HepG2 (cell line): ENCODE results near the gene RPS6KB2. TPM values are rescaled to one million over a fixed set of nuclear protein-coding genes. Genes with fewer than 3 reads are reported as not detected.
A peak's percentile ranks its signal among the peaks of the same experiment; 100 is the strongest.

Experiments
- ATF7-NPFF ChIP-seq: sonication (generic); formaldehyde crosslinking; IDR thresholded peaks from 2 replicates; pipeline ENCODE4 v1.8.1; 2023; ENCODE audit warnings: mild to moderate bottlenecking, low read depth, missing genetic modification reagents, moderate library complexity
- BRF2 ChIP-seq: sonication (generic); formaldehyde crosslinking; IDR thresholded peaks from 2 replicates; pipeline ENCODE4 v1.8.1; 2022; ENCODE audit warnings: mild to moderate bottlenecking, missing genetic modification reagents
- HNF1B ChIP-seq: sonication (generic); formaldehyde crosslinking; IDR thresholded peaks from 2 replicates; pipeline ENCODE4 v1.5.1; 2020; ENCODE audit warnings: mild to moderate bottlenecking, moderate library complexity, missing genetic modification reagents
- PITX1 ChIP-seq: sonication (generic); formaldehyde crosslinking; IDR thresholded peaks from 2 replicates; pipeline ENCODE4 v1.5.1; 2020; ENCODE audit warnings: mild to moderate bottlenecking, missing genetic modification reagents
- SKIL ChIP-seq: sonication (generic); formaldehyde crosslinking; IDR thresholded peaks from 2 replicates; pipeline ENCODE4 v1.8.0; 2022; ENCODE audit warnings: missing genetic modification reagents, mild to moderate bottlenecking, moderate library complexity, borderline replicate concordance
- ZBTB7B ChIP-seq: sonication (generic); formaldehyde crosslinking; IDR thresholded peaks from 2 replicates; pipeline ENCODE4 v1.4.0; 2020; ENCODE audit warnings: missing genetic modification reagents
- ZBTB8A ChIP-seq: sonication (generic); formaldehyde crosslinking; IDR thresholded peaks from 2 replicates; pipeline ENCODE4 v1.4.0; 2020; ENCODE audit warnings: mild to moderate bottlenecking, low read depth, missing genetic modification reagents, borderline replicate concordance
- ZNF431 ChIP-seq: sonication (generic); formaldehyde crosslinking; IDR thresholded peaks from 2 replicates; pipeline ENCODE4 v1.9.0; 2022; ENCODE audit warnings: missing genetic modification reagents, low read depth, mild to moderate bottlenecking, borderline replicate concordance
- ZNF549 ChIP-seq: sonication (generic); formaldehyde crosslinking; IDR thresholded peaks from 2 replicates; pipeline ENCODE4 v1.5.0; 2020; ENCODE audit warnings: missing genetic modification reagents
- polyA plus RNA-seq, 8 experiments: library from polyadenylated mRNA; depleted of rRNA in 3 of 8; stranded (reverse) in 7 of 8; unstranded in 1 of 8; fragments of >200 nt; fragmentation: Illumina TruSeq in 4 of 8; extraction: Trizol in 4 of 8; gene quantifications; 2 replicates each; pipeline versions ENCODE4 v1.2.1 to v1.2.3, GENCODE V29; 2011 to 2016; ENCODE audit warnings: low read depth in 4 of 8, missing spikeins in 1 of 8, mixed read lengths in 1 of 8; ENCODE audit not compliant: insufficient read depth in 1 of 8
- total RNA-seq, 5 experiments: library from RNA; depleted of rRNA; stranded (reverse); fragments of >200 nt; fragmentation: Illumina TruSeq; extraction: Trizol; gene quantifications; 2 replicates each; pipeline ENCODE4 v1.2.3, GENCODE V29; 2016; ENCODE audit warnings: low read depth in 1 of 5
- TF ChIP-seq, protein P1 (sequence below): sonication (generic); formaldehyde crosslinking; IDR thresholded peaks from 2 replicates; pipeline ENCODE4 v1.5.1; 2020; ENCODE audit warnings: missing genetic modification reagents, mild to moderate bottlenecking, borderline replicate concordance
- TF ChIP-seq, protein P2 (sequence below): sonication (generic); formaldehyde crosslinking; IDR thresholded peaks from 2 replicates; pipeline ENCODE4 v1.5.1; 2020; ENCODE audit warnings: mild to moderate bottlenecking, missing genetic modification reagents, borderline replicate concordance
- TF ChIP-seq, protein P3 (sequence below): sonication (generic); formaldehyde crosslinking; IDR thresholded peaks from 2 replicates; pipeline ENCODE4 v1.9.0; 2022; ENCODE audit warnings: missing genetic modification reagents, mild to moderate bottlenecking, borderline replicate concordance

Gene RPS6KB2
- total and polyA plus RNA-seq, 2 of the 13 experiments (the other 11 are each of a cell fraction or from before 2014, with no cell fraction given), result 52.9 to 54.8 TPM

- TF ChIP-seq HNF1B (CRISPR knock-in tag) (peak; percentile 43; the same call in 1 of the 2 replicates), ZNF549 (CRISPR knock-in tag) (no peak), ZBTB8A (CRISPR knock-in tag) (no peak), ZNF431 (CRISPR knock-in tag) (no peak), ZBTB7B (peak; percentile 15; the same call in 1 of the 2 replicates), PITX1 (CRISPR knock-in tag) (peak; percentile 38; the same call in 1 of the 2 replicates), BRF2 (CRISPR knock-in tag) (no peak), SKIL (CRISPR knock-in tag) (no peak), ATF7-NPFF (CRISPR knock-in tag) (0 out of 2 replicates have a peak, but pooled peaks have one; percentile 17)
- TF ChIP-seq, protein P1, sequence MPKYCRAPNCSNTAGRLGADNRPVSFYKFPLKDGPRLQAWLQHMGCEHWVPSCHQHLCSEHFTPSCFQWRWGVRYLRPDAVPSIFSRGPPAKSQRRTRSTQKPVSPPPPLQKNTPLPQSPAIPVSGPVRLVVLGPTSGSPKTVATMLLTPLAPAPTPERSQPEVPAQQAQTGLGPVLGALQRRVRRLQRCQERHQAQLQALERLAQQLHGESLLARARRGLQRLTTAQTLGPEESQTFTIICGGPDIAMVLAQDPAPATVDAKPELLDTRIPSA (CRISPR knock-in tag), result peak; percentile 68; the same call in 1 of the 2 replicates
- TF ChIP-seq, protein P2, sequence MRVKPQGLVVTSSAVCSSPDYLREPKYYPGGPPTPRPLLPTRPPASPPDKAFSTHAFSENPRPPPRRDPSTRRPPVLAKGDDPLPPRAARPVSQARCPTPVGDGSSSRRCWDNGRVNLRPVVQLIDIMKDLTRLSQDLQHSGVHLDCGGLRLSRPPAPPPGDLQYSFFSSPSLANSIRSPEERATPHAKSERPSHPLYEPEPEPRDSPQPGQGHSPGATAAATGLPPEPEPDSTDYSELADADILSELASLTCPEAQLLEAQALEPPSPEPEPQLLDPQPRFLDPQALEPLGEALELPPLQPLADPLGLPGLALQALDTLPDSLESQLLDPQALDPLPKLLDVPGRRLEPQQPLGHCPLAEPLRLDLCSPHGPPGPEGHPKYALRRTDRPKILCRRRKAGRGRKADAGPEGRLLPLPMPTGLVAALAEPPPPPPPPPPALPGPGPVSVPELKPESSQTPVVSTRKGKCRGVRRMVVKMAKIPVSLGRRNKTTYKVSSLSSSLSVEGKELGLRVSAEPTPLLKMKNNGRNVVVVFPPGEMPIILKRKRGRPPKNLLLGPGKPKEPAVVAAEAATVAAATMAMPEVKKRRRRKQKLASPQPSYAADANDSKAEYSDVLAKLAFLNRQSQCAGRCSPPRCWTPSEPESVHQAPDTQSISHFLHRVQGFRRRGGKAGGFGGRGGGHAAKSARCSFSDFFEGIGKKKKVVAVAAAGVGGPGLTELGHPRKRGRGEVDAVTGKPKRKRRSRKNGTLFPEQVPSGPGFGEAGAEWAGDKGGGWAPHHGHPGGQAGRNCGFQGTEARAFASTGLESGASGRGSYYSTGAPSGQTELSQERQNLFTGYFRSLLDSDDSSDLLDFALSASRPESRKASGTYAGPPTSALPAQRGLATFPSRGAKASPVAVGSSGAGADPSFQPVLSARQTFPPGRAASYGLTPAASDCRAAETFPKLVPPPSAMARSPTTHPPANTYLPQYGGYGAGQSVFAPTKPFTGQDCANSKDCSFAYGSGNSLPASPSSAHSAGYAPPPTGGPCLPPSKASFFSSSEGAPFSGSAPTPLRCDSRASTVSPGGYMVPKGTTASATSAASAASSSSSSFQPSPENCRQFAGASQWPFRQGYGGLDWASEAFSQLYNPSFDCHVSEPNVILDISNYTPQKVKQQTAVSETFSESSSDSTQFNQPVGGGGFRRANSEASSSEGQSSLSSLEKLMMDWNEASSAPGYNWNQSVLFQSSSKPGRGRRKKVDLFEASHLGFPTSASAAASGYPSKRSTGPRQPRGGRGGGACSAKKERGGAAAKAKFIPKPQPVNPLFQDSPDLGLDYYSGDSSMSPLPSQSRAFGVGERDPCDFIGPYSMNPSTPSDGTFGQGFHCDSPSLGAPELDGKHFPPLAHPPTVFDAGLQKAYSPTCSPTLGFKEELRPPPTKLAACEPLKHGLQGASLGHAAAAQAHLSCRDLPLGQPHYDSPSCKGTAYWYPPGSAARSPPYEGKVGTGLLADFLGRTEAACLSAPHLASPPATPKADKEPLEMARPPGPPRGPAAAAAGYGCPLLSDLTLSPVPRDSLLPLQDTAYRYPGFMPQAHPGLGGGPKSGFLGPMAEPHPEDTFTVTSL (CRISPR knock-in tag), result no peak
- TF ChIP-seq, protein P3, sequence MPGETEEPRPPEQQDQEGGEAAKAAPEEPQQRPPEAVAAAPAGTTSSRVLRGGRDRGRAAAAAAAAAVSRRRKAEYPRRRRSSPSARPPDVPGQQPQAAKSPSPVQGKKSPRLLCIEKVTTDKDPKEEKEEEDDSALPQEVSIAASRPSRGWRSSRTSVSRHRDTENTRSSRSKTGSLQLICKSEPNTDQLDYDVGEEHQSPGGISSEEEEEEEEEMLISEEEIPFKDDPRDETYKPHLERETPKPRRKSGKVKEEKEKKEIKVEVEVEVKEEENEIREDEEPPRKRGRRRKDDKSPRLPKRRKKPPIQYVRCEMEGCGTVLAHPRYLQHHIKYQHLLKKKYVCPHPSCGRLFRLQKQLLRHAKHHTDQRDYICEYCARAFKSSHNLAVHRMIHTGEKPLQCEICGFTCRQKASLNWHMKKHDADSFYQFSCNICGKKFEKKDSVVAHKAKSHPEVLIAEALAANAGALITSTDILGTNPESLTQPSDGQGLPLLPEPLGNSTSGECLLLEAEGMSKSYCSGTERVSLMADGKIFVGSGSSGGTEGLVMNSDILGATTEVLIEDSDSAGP, result peak; percentile 56; the same call in 1 of the 2 replicates
Observed at GRCh38 chr11:67464411-67465188, 36.3 kb downstream of the RPS6KB2 start (continued).
